ENCODE results near the gene ABLIM3. TPM values are rescaled to one million over a fixed set of nuclear protein-coding genes. Genes with fewer than 3 reads are reported as not detected.

The ABLIM3 gene
- polyA plus RNA-seq, 1 of the 3 experiments (the other 2 are of a cell fraction), result 5.9 TPM

GRCh38 chr5:149201121-149201637, 59.9 kb downstream of the ABLIM3 start:
- no peaks in the 10 kb centered on the region for H3F3A ChIP-seq (replicated peaks; ENCODE audit: insufficient read depth)
- no peak overlapping the region for H3K27ac ChIP-seq (ENCODE audit: low read depth in 2 of 2, low read length in 1 of 2)
- H3K79me2 ChIP-seq (ENCODE audit: insufficient read depth), result no peaks in the 10 kb centered on the region
- peaks cover 0 to 2% of the 10 kb centered on the region in 2 experiments; a peak in 1 of 4 replicates for H3K4me1 ChIP-seq (ENCODE audit: control insufficient read depth in 1 of 2, insufficient read depth in 2 of 2, low read depth in 1 of 2, low read length in 1 of 2)
- no peak overlapping the region for H2AFZ ChIP-seq (ENCODE audit: low read depth)
- no peaks in the 10 kb centered on the region for H3K27me3 ChIP-seq (ENCODE audit: insufficient read depth)
- H3K36me3 ChIP-seq (replicated peaks in 1 of 2; ENCODE audit: control insufficient read depth in 1 of 2, insufficient read depth in 2 of 2, low read length in 1 of 2), result peaks cover 0 to 3% of the 10 kb centered on the region in 2 experiments
- no peak overlapping the region for H3K4me2 ChIP-seq
- 52% methylated on average over 6 of the region's 6 CpGs for WGBS (ENCODE audit: low lambda C conversion rate)
- H4K20me1 ChIP-seq (ENCODE audit: insufficient read depth), result no peaks in the 10 kb centered on the region
- TF ChIP-seq MXI1 (IDR thresholded peaks at IDR 0.05; ENCODE audit: low read depth, low read length) (no peak), SMC3 (IDR thresholded peaks at IDR 0.05; ENCODE audit: low read depth, low read length) (no peak), TCF12 (IDR thresholded peaks at IDR 0.05) (no peak), EZH2phosphoT487 (IDR thresholded peaks at IDR 0.05; ENCODE audit: borderline replicate concordance, low read depth) (no peak), CHD2 (IDR thresholded peaks at IDR 0.05; ENCODE audit: low read length, partially characterized antibody) (no peak), MEF2A (IDR thresholded peaks at IDR 0.05; ENCODE audit: borderline replicate concordance, low read depth) (no peak), PBX3 (IDR thresholded peaks at IDR 0.05) (no peak), ZBTB33 (IDR thresholded peaks at IDR 0.05; ENCODE audit: borderline replicate concordance, low read depth) (no peak), YY1 (IDR thresholded peaks at IDR 0.05; ENCODE audit: low read depth) (no peak), TAF1 (IDR thresholded peaks at IDR 0.05; ENCODE audit: borderline replicate concordance, low read depth, low read length) (no peak), RFX5 (IDR thresholded peaks at IDR 0.05; ENCODE audit: low read length) (no peak), JUND (IDR thresholded peaks at IDR 0.05) (no peak), SIN3A (IDR thresholded peaks at IDR 0.05; ENCODE audit: borderline replicate concordance, low read depth, low read length) (no peak), ELF1 (IDR thresholded peaks at IDR 0.05) (no peak), TEAD4 (IDR thresholded peaks at IDR 0.05; ENCODE audit: borderline replicate concordance, insufficient read depth) (no peak)
- TF ChIP-seq, protein P1, sequence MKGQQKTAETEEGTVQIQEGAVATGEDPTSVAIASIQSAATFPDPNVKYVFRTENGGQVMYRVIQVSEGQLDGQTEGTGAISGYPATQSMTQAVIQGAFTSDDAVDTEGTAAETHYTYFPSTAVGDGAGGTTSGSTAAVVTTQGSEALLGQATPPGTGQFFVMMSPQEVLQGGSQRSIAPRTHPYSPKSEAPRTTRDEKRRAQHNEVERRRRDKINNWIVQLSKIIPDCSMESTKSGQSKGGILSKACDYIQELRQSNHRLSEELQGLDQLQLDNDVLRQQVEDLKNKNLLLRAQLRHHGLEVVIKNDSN (IDR thresholded peaks at IDR 0.05; ENCODE audit: borderline replicate concordance, low read depth), result no peak
- TF ChIP-seq, protein P2, sequence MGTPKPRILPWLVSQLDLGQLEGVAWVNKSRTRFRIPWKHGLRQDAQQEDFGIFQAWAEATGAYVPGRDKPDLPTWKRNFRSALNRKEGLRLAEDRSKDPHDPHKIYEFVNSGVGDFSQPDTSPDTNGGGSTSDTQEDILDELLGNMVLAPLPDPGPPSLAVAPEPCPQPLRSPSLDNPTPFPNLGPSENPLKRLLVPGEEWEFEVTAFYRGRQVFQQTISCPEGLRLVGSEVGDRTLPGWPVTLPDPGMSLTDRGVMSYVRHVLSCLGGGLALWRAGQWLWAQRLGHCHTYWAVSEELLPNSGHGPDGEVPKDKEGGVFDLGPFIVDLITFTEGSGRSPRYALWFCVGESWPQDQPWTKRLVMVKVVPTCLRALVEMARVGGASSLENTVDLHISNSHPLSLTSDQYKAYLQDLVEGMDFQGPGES (IDR thresholded peaks at IDR 0.05; ENCODE audit: low read depth, low read length), result no peak
- TF ChIP-seq, protein P3, sequence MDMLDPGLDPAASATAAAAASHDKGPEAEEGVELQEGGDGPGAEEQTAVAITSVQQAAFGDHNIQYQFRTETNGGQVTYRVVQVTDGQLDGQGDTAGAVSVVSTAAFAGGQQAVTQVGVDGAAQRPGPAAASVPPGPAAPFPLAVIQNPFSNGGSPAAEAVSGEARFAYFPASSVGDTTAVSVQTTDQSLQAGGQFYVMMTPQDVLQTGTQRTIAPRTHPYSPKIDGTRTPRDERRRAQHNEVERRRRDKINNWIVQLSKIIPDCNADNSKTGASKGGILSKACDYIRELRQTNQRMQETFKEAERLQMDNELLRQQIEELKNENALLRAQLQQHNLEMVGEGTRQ (IDR thresholded peaks at IDR 0.05; ENCODE audit: borderline replicate concordance, low read depth, low read length), result no peak
- DNase-seq, result no peak
- H3K9me3 ChIP-seq, result no peaks in the 10 kb centered on the region
- H3K9ac ChIP-seq, result no peak overlapping the region
- POLR2A ChIA-PET, result no interaction called here
- CTCF ChIA-PET, result interaction anchor here (1.2 kb wide), 1 partner anchor 27 kb away, joined by 3 read pairs; no protein-coding TSS in a partner anchor
- no peak overlapping the region for H3K4me3 ChIP-seq (ENCODE audit: low read depth in 2 of 2, low read length in 1 of 2)
- no peaks in the 10 kb centered on the region for H3K9me2 ChIP-seq
